ENCODE data around the gene DIAPH2.

DIAPH2 gene

DNA sequence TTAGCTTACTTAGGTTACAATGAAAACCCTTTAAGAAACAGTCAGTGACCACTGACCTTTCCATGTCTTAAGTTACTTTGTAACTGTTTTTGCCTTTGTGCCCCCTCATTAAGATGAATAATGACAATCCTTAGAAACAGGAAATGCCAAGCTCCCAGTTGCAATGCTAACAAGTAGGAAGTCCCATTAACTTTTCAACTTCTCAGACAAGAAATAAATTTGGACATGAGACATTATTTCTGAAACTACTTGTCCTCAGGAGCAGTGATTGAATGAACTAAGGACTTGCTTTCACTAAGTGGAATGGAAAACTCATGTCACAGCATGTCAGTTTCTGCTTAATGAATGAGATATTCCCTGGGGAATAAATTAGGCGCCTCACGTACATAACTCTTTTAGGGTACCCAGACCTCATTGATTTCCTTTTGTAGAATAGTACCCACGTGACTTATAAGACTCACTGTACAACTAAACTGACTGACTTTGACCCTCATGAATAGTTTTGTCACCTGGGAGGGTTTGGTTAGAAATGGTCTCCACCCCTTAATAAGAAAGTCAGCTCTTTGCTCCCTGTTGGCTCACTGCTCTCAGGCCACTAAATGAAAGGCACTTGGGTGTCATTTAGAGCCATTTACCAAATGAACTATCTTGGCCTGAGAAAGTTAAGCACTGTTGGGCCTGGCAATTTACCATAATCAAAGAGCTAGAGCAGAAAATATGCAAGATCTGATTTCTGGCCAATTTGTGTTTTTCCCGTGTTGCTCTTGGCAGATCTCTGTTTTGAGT lies 582.9 kb downstream of the DIAPH2 start:
- H3K4me1 Mint-ChIP-seq (ENCODE audit: low read depth), result no peaks in the 10 kb centered on the region
- no peaks in the 10 kb centered on the region for H3K27me3 Mint-ChIP-seq
- H3K36me3 Mint-ChIP-seq (ENCODE audit: low read depth), result no peaks in the 10 kb centered on the region
- H3K27ac Mint-ChIP-seq, result no peak overlapping the region
- intact Hi-C loops (cut with micrococcal nuclease), result no loop called here
- H3K9me3 Mint-ChIP-seq, result no peaks in the 10 kb centered on the region
- no peak overlapping the region for H3K4me3 Mint-ChIP-seq

DNA sequence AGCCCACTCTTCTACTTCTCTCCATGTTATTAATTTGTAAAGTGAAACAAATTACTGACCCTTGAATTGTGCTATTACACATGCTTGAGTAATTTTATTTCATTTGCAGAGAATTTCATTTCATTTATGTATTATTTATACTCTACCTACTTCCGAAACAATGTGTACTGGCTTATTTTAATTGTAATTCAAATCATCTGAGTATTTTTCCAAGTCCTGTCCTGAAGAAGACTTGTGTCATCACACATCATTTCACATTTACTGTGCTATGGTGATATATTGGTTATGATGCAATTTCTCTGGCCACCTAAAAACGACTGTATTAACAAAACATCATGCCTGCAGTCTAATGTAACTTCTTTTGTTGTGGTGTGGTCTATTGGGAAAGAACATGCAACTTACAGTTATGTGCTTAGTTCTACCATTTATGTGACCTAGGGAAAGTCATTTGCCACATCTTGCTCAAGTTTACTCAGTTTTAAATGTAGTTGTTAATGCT lies 583.6 kb downstream of the DIAPH2 start:
- H3K9me3 Mint-ChIP-seq, result no peaks in the 10 kb centered on the region

DNA sequence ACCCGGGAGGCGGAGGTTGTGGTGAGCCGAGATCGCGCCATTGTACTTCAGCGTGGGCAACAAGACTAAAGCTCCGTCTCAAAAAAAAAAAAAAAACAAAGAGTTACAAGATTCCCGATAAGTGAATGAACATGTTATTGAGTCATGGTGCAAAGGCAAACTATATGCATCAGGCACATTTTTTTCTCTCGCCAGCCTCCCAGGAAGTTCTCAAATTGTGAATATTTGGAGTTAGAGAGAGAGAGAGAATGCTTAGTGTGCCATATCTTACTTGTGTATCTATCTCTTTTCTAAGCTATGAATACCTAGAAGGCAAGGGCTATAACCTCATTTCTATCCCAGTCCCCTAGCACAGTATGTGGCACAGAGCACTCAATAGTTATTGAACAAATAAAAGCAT lies 599.9 kb downstream of the DIAPH2 start:
- Mint-ChIP-seq H3K4me1 (ENCODE audit: low read depth) (no peaks in the 10 kb centered on the region), H3K27me3 (no peaks in the 10 kb centered on the region), H3K27ac (no peak overlapping the region), H3K4me3 (no peak overlapping the region), H3K36me3 (ENCODE audit: low read depth) (no peaks in the 10 kb centered on the region), H3K9me3 (no peaks in the 10 kb centered on the region)
- intact Hi-C loops (cut with micrococcal nuclease), result no loop called here

More for the DNA sequence above, 583.6 kb downstream of the DIAPH2 start:
- H3K4me3 Mint-ChIP-seq, result no peak overlapping the region
- H3K27ac Mint-ChIP-seq, result no peak overlapping the region
- H3K27me3 Mint-ChIP-seq, result no peaks in the 10 kb centered on the region
- intact Hi-C loops (cut with micrococcal nuclease), result no loop called here
- no peaks in the 10 kb centered on the region for H3K4me1 Mint-ChIP-seq (ENCODE audit: low read depth)
- no peaks in the 10 kb centered on the region for H3K36me3 Mint-ChIP-seq (ENCODE audit: low read depth)

GRCh38 chrX:97290199-97290598 lies 605.6 kb downstream of the DIAPH2 start:
- H3K4me3 Mint-ChIP-seq, result no peak overlapping the region
- H3K27me3 Mint-ChIP-seq, result no peaks in the 10 kb centered on the region
- no peaks in the 10 kb centered on the region for H3K9me3 Mint-ChIP-seq
- H3K4me1 Mint-ChIP-seq (ENCODE audit: low read depth), result no peaks in the 10 kb centered on the region
- H3K36me3 Mint-ChIP-seq (ENCODE audit: low read depth), result no peaks in the 10 kb centered on the region
- no peak overlapping the region for H3K27ac Mint-ChIP-seq
- intact Hi-C loops (cut with micrococcal nuclease), result no loop called here

DNA sequence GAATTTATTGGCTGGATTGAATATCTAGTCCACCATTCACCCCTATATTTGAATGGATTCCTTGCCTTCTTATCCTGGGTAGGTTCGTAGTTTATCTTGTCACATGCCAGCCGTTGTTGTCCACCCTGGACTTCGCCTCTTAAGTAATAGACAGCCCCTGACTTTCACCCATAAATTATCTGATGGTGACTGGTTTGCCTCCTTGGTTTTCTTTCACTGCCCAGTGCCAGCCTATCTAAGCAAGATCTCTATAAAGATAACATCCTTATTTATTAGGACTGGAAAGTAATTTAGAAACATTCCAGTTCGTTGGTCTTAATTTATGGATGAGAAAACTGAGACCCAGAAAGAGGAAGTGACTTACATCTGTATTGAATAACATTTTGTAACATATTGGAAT lies 609.4 kb downstream of the DIAPH2 start:
- H3K4me1 Mint-ChIP-seq (ENCODE audit: low read depth), result no peaks in the 10 kb centered on the region
- H3K27ac Mint-ChIP-seq, result no peak overlapping the region
- intact Hi-C loops (cut with micrococcal nuclease), result no loop called here
- no peaks in the 10 kb centered on the region for H3K36me3 Mint-ChIP-seq (ENCODE audit: low read depth)
- no peak overlapping the region for H3K4me3 Mint-ChIP-seq
- H3K9me3 Mint-ChIP-seq, result no peaks in the 10 kb centered on the region
- no peaks in the 10 kb centered on the region for H3K27me3 Mint-ChIP-seq

DNA sequence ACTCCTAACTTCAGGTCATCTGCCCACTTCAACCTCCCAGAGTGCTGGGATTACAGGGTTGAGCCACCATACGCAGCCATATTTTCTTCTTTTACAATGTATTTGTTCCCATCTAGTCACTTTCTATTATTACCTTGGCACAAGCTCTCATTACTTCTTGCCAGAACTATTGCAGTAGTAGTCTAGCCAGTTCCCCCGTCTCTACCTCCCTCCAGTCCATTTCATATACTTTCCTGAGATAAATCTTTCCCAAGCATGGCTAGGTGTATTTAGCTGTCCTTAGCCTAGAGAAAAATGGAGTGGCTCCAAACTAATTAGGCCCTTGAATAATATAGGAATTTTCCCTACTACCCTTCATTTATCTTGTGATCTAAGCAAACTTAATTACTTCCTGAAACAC lies 611.3 kb downstream of the DIAPH2 start:
- no peaks in the 10 kb centered on the region for H3K4me1 Mint-ChIP-seq (ENCODE audit: low read depth)
- intact Hi-C loops (cut with micrococcal nuclease), result no loop called here
- H3K27ac Mint-ChIP-seq, result no peak overlapping the region
- H3K9me3 Mint-ChIP-seq, result no peaks in the 10 kb centered on the region
- no peaks in the 10 kb centered on the region for H3K36me3 Mint-ChIP-seq (ENCODE audit: low read depth)
- no peak overlapping the region for H3K4me3 Mint-ChIP-seq
- no peaks in the 10 kb centered on the region for H3K27me3 Mint-ChIP-seq

DNA sequence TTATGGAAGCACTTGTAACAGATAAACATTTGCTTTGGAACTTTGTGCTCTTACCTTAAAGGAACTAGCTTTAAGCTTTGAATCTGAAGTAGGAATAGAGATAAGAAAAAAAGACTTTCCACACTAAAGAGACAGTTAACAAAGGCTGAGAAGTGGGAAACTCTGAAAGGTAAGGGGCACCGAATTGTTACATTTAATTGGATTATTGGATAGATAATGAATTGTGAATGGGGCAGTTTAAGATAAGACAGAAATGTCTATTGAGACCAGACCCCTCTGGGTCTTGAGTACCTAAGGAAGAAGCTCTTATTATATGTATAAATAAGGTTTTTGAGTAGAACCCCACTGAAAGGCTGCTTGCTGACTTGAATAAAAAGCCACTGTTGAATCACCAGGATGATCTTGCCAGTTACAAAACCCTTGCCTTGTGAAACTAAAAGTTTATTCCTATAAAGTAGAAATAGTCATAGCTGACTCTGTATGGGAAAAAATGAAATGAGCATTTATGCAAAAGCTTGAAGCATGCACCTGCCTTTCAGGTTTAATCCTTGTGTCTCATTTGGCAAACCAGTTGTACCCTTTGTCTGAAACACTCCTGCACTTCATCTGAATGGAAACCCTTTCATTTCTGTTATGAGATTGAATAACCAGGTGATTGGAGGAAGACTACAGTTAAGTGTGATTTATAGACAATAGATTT lies 622.3 kb downstream of the DIAPH2 start:
- H3K4me3 Mint-ChIP-seq, result no peak overlapping the region
- no peaks in the 10 kb centered on the region for H3K36me3 Mint-ChIP-seq (ENCODE audit: low read depth)
- no peaks in the 10 kb centered on the region for H3K9me3 Mint-ChIP-seq
- H3K27me3 Mint-ChIP-seq, result no peaks in the 10 kb centered on the region
- H3K27ac Mint-ChIP-seq, result no peak overlapping the region
- H3K4me1 Mint-ChIP-seq (ENCODE audit: low read depth), result no peaks in the 10 kb centered on the region
- intact Hi-C loops (cut with micrococcal nuclease), result no loop called here

- intact Hi-C loops (cut with micrococcal nuclease), result no loop called here
- Mint-ChIP-seq H3K27ac (no peak overlapping the region), H3K9me3 (no peaks in the 10 kb centered on the region), H3K36me3 (ENCODE audit: low read depth) (no peaks in the 10 kb centered on the region), H3K27me3 (no peaks in the 10 kb centered on the region), H3K4me1 (ENCODE audit: low read depth) (no peaks in the 10 kb centered on the region), H3K4me3 (no peak overlapping the region)
Observed at GRCh38 chrX:97308171-97308570, 623.5 kb downstream of the DIAPH2 start.

GRCh38 chrX:97309487-97310116 lies 625.0 kb downstream of the DIAPH2 start:
- H3K27me3 Mint-ChIP-seq, result no peaks in the 10 kb centered on the region
- intact Hi-C loops (cut with micrococcal nuclease), result no loop called here
- no peak overlapping the region for H3K27ac Mint-ChIP-seq
- H3K36me3 Mint-ChIP-seq (ENCODE audit: low read depth), result no peaks in the 10 kb centered on the region
- no peaks in the 10 kb centered on the region for H3K4me1 Mint-ChIP-seq (ENCODE audit: low read depth)
- H3K4me3 Mint-ChIP-seq, result no peak overlapping the region
- no peaks in the 10 kb centered on the region for H3K9me3 Mint-ChIP-seq

DNA sequence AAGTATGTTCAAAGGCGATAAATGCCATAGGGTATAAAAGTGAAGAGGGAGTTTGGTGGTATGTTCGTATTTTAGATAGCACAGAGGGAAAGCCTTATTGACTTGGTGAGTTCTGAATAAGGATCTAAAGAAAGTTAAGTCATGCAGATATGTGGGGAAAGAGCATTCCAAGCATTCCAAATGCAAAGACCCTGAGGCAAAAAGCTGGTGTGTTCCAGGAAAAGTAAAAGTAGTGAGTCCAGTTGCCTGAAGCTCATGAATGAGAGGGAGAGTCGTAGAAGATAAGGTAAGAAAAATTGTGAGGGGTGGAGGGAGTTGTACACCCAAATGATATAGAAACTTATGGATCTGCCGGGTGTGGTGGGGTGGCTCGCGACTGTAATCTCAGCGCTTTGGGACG lies 625.7 kb downstream of the DIAPH2 start:
- Mint-ChIP-seq H3K36me3 (ENCODE audit: low read depth) (no peaks in the 10 kb centered on the region), H3K4me1 (ENCODE audit: low read depth) (no peaks in the 10 kb centered on the region), H3K27me3 (no peaks in the 10 kb centered on the region), H3K27ac (no peak overlapping the region), H3K4me3 (no peak overlapping the region), H3K9me3 (no peaks in the 10 kb centered on the region)
- intact Hi-C loops (cut with micrococcal nuclease), result no loop called here

DNA sequence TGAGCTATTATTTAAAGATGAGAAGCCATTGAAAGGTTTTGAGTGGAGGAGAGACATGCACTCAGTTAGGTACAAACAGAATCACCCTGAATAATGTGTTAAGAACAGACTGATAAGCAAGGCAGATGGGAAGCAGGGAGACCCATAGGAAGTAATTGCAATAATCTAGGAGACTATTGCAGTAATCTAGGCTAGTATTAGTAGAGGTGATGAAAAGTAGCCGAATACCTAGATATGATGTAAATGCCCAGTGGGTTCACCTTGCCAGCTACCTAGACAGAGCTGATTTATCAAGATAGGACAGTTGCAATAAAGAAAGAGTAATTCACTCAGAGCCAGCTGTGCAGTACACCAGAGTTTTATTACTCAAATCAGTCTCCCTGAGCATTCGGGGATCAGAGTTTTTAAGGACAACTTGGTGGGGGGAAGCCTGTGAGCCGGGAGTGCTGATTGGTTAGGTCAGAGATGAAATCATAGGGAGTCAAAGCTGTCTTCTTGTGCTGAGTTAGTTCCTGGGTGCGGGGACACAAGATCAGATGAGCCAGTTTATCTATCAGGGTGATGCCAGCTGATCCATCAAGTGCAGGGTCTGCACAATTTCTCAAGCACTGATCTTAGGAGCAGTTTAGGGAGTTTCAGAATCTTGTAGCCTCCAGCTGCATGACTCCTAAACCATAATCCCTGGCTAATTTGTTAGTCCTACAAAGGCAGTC lies 626.6 kb downstream of the DIAPH2 start:
- H3K36me3 Mint-ChIP-seq (ENCODE audit: low read depth), result no peaks in the 10 kb centered on the region
- no peaks in the 10 kb centered on the region for H3K9me3 Mint-ChIP-seq
- H3K4me1 Mint-ChIP-seq (ENCODE audit: low read depth), result no peaks in the 10 kb centered on the region
- no peak overlapping the region for H3K4me3 Mint-ChIP-seq
- intact Hi-C loops (cut with micrococcal nuclease), result no loop called here
- no peak overlapping the region for H3K27ac Mint-ChIP-seq
- H3K27me3 Mint-ChIP-seq, result no peaks in the 10 kb centered on the region

- Mint-ChIP-seq H3K36me3 (ENCODE audit: low read depth) (no peaks in the 10 kb centered on the region), H3K27ac (no peak overlapping the region), H3K27me3 (no peaks in the 10 kb centered on the region), H3K4me1 (ENCODE audit: low read depth) (no peaks in the 10 kb centered on the region), H3K9me3 (no peaks in the 10 kb centered on the region), H3K4me3 (no peak overlapping the region)
- intact Hi-C loops (cut with micrococcal nuclease), result no loop called here
Observed at GRCh38 chrX:97314345-97314744, 629.7 kb downstream of the DIAPH2 start.

DNA sequence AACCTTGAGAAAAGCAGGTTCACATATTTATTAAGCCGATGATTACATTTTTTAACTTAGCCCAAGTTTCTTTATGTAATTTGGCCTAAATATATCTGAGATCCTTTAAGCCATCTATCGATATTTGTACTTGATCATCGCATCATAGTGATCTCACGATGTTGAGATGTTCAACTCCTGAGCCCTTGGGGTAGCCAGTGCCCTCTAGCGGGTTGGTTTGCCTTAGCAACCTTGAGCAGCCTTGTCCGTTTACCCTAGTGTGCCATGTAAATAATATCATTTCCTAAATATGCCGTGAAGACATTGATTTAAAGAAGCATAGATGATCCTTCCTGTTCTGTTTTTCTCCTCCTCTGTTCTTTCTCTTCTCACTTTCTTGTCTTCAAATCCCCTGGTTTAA lies 631.3 kb downstream of the DIAPH2 start:
- H3K36me3 Mint-ChIP-seq (ENCODE audit: low read depth), result no peaks in the 10 kb centered on the region
- H3K4me3 Mint-ChIP-seq, result no peak overlapping the region
- no peak overlapping the region for H3K27ac Mint-ChIP-seq
- H3K4me1 Mint-ChIP-seq (ENCODE audit: low read depth), result no peaks in the 10 kb centered on the region
- H3K9me3 Mint-ChIP-seq, result no peaks in the 10 kb centered on the region
- intact Hi-C loops (cut with micrococcal nuclease), result no loop called here
- H3K27me3 Mint-ChIP-seq, result no peaks in the 10 kb centered on the region

- Mint-ChIP-seq H3K36me3 (ENCODE audit: low read depth) (no peaks in the 10 kb centered on the region), H3K9me3 (no peaks in the 10 kb centered on the region), H3K27me3 (no peaks in the 10 kb centered on the region), H3K4me3 (no peak overlapping the region), H3K4me1 (ENCODE audit: low read depth) (no peaks in the 10 kb centered on the region), H3K27ac (no peak overlapping the region)
- intact Hi-C loops (cut with micrococcal nuclease), result no loop called here
Observed at GRCh38 chrX:97320305-97320704, 635.7 kb downstream of the DIAPH2 start.
